Measurements from ENCODE around the gene SCPEP1.

The SCPEP1 gene

DNA sequence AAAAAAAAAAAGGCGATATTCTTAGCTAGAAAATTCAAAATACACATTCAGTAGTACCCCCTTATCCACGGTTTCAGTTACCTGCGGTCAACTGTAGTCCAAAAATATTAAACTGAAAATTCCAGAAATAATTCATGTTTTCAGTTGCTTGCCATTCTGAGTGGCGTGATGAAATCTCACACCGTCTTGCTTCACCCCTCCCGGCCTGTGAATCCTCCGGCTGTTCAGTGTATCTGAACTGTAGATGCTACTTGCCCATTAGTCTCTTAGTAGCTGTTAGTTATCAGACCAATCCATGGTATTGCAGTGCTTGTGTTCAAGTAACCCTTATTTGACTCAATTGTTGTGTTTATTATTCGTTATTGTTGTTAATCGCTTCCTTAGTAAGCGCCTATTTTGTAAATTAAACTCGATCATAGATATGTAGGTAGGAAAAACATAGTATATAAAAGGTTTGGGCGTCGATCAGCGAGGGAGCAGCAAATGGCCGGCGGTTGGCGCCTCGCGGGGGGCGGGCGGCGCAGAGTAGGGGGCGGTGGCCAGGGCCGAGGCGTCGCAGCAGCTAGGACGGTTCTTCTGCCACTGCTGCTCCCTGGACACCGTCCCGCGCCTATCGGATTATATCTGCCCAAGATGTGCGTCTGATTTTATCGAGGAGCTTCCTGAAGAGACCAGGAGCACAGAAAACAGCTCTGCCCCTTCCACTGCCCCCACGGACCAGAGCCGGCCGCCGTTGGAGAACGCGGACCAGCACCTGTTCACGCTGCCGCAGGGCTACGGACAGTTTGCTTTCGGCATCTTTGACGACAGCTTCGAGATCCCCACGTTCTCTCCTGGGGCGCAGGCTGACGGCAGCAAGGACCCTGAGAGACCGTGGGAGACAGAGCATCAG lies 67.3 kb downstream of the SCPEP1 start:
- DNase-seq: no peak

DNA sequence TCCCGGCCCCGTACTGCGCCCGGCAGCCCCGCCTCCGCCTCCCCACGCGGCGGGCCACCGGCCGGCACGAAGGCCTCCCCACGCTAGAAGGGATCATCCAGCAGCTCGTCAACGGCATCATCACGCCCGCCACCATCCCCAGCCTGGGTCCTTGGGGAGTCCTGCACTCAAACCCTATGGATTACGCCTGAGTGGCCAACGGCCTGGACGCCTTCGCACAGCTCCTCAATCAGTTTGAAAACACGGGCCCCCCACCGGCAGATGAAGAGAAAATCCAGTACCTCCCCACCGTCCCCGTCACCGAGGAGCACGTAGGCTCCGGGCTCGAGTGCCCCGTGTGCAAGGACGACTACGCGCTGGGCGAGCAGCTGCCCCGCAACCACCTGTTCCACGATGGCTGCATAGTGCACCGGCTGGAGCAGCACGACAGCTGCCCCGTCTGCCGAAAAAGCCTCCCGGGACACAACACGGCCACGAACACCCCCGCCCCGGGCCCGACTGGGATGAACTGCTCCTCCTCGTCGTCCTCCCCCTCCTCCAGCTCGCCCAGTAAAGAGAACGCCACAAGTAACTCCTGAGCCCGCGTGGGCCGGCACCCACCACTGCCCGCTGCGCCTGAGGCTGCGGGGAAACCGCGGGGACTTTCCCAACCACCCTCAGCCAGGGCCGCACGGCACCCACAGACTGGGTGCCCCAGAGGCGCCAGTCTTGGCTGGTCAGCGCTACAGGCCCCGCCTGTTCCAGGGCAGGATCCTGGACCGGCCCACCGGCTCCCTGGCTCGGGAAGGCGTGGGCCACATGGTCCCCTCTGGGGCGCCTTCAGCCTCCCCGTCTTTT lies 68.2 kb downstream of the SCPEP1 start:
- DNase-seq: peak; percentile 32

DNA sequence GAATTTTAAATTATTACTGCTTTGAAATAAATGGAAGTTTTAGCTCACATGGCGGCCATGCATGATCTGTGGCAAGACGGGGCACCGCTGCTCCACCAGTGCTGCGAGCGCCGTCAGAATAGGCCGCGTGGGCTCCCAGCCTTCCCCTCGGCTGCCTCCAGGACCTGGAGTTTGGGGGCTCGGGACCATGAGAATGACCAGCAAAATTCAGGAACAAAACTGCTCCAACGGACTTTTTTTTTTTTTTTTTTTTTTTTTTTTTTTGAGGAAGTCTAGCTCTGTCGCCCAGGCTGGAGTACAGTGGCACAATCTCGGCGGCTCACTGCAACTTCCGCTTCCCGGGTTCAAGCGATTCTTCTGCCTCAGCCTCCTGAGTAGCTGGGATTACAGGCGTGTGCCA lies 68.8 kb downstream of the SCPEP1 start:
- no peak for DNase-seq

DNA sequence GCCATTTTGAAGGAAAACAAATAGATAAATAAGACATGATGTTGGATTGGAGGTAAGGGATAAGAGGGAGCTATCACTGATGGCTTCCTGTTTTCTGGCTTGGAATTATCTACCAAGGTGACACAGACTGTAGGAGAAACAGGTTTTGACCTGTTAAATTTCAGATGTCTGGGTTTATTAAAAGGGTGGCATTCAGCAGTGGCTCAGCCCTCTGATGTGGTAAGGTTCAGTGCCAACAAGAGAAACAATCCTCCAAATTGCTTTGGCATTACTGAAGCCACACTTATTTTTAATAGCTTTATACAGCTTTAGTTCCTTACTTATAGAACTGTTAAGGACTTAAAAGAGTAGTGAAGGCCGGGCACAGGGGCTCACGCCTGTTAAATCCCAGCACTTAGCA lies 70.2 kb downstream of the SCPEP1 start:
- DNase-seq: no peak

DNA sequence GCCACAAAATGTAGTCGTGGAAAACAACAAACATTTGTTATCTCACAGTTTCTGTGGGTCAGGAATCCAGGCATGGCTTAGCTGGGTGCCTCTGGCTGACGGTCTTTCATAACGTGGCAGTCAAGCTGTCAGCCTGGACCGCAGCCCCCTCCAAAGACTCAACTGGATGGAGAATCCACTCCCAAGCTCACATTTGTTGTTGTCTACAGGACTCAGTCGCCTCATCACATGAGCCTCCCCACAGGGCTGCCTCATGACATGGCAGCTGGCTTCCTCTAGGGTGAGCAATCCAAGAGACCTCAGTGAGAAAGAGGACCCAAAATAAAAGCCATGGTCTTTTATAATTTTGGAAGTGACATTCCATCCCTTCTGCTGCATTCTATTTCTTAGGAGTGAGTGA lies 72.4 kb downstream of the SCPEP1 start:
- DNase-seq: no peak

DNA sequence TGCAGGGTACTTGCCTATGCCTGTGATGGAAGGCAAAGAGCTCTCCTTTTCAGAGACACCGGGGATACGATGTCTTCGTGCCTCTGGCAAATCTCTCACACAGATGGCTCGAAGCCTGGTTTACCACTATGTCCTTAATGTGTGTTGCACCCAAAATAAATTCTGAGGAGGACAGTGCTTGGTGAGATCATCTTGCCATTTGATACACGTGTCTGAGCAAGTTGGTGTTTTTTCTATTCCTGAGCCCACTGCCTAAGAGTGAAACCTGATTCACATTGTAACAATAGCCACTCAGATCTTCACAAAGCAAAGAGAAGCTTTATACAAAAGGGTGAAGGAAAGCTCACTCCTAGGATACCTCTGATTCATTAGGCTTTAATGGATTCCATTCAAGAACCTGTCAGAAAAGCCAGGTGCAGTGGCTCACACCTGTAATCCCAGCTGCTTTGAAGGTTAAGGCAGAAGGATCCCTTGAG lies 74.0 kb downstream of the SCPEP1 start:
- no peak for DNase-seq
